Adipocyte (in vitro differentiated cells): Measurements from ENCODE around the gene LGMN.
A peak's percentile ranks its signal among the peaks of the same experiment; 100 is the strongest.
"Not testable (repeated sequence)": the region's sequence is repeated elsewhere in the genome, so short reads cannot be mapped to it uniquely, and the experiment has no call there.

Experiments used
- DNase-seq: peaks from one replicate; pipeline ENCODE4 v3.0.0-alpha.2; 2015; ENCODE audit warnings: low read depth
- H3K27me3 ChIP-seq: replicated peaks from 2 replicates; pipeline ENCODE4 v1.7.0; 2013; ENCODE audit warnings: mild to moderate bottlenecking, low read length, moderate library complexity; ENCODE audit not compliant: control insufficient read depth, insufficient read depth
- H3K36me3 ChIP-seq: 2 replicates; pipeline ENCODE4 v1.7.0; 2013; ENCODE audit warnings: low read length, mild to moderate bottlenecking, moderate library complexity; ENCODE audit not compliant: control insufficient read depth, insufficient read depth, severe bottlenecking
- H3K4me1 ChIP-seq: 2 replicates; pipeline ENCODE4 v1.7.0; 2013; ENCODE audit warnings: mild to moderate bottlenecking, low read length, moderate library complexity; ENCODE audit not compliant: control insufficient read depth, insufficient read depth
- H3K4me3 ChIP-seq: 2 replicates; pipeline ENCODE4 v1.7.0; 2013; ENCODE audit warnings: mild to moderate bottlenecking, low read length, moderate library complexity
- H3K9ac ChIP-seq: 2 replicates; pipeline ENCODE4 v1.7.0; 2013; ENCODE audit warnings: mild to moderate bottlenecking, low read length, moderate library complexity
- H3K9me3 ChIP-seq: 2 replicates; pipeline ENCODE4 v1.7.0; 2013; ENCODE audit warnings: mild to moderate bottlenecking, low read length, moderate library complexity; ENCODE audit not compliant: control insufficient read depth

The LGMN gene

DNA sequence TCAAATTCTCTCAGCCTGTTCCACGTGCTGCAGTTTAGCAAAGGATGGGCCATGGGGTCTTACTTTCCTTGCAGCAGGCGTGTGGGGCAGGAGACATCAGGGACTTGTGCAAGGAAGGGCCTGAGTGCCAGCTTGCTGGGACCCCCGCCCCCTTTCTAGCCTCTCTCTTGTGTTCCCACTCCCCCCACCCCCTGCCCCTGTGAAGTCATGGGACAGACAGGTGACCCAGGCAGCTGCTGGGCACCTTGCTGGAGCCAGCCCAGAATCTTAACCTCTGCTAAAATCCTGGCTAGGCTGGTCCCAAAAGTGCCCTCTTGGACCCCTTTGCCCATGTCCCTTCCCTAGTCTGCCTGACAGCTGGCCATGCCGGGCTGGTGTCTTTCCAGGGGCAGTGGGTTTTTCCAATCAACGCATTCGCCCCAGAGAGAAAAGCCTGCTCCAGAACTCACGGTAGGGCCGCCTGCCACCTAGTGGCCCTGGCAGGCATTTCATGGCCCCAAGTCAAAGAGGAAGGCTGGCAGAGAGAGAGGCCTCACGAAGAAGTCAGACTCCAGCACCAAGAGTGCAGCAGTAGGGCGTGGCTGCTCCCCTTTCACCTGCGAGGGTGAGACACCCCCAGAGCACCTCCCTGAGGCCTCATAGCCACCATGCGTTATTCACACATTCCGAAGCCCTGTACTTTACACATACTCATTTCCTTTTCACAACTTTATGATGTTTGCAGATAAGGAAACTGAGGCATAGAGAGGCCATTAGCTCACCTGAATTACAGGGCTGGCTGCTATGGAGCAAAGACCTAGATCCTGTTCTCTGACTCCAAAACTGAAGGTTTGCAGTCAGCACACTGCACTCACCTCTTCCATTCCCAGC lies 67.4 kb downstream of the LGMN start:
- Histone ChIP-seq H3K9ac (peak overlapping the region; percentile 51), H3K4me1 (peaks cover 5% of the 10 kb centered on the region), H3K4me3 (no peak overlapping the region), H3K36me3 (peaks cover 21% of the 10 kb centered on the region), H3K27me3 (no peaks in the 10 kb centered on the region), H3K9me3 (no peaks in the 10 kb centered on the region)
- DNase-seq, result peak; percentile 86

DNA sequence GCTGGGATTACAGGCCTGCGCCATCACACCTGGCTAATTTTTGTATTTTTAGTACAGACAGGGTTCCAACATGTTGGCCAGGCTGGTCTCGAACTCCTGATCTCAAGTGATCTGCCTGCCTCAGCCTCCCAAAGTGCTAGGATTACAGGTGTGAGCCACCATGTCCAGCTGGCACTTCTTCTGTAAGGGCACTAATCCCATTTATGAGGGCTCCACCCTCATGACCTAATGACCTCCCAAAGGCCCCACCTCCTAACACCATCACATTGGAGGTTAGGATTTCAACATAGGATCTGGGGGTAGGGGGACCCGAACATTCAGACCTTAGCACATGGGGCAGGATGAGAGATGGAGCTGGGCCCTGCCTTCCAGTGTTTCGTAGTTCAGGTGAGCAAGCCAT lies 68.1 kb downstream of the LGMN start:
- not testable (repeated sequence) for H3K27me3 ChIP-seq, H3K9me3 ChIP-seq, H3K4me3 ChIP-seq, DNase-seq, H3K4me1 ChIP-seq, H3K9ac ChIP-seq
- peaks cover 19% of the 10 kb centered on the region for H3K36me3 ChIP-seq

DNA sequence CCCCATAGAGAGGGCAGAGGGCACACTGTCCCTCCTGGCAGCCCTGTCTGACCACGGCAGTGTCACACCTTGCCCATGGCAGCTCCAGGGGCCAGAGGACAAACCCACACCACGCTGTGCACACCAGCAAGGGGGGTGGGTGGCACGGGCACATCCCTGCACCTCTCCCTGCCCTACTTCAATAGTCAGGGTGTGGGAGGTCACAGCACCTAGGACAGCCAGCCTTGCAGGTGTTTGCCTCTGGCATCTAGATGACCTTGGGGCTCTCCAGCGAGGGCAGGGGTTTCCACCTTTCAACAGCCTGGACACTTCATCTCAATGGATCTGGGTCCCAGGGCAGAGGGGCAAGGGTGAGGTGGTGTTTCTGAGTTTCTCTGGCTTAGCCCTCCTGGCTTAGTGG lies 69.2 kb downstream of the LGMN start:
- peaks cover 5% of the 10 kb centered on the region for H3K4me1 ChIP-seq
- no peaks in the 10 kb centered on the region for H3K9me3 ChIP-seq
- no peak overlapping the region for H3K9ac ChIP-seq
- H3K4me3 ChIP-seq, result no peak overlapping the region
- DNase-seq, result no peak
- no peaks in the 10 kb centered on the region for H3K27me3 ChIP-seq
- peaks cover 19% of the 10 kb centered on the region for H3K36me3 ChIP-seq

DNA sequence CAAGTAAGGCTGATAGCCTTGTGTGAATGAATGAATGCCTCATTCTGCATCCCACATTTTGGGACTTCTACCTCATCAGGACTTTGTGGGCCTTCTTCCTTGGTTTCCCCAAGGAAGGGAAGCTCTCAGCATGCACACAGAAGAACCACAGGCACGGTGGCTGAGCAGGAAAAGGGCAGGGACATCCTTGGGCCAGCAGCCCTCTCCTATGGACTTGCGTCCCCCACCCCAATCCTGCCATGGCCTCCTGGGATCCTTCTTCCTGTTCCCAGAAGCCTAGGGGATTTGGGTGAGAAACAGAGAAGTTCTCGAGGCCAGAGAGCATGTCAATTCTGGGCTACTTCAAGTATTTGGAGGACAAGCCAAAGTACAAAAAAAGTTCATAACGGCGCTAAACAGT lies 69.7 kb downstream of the LGMN start:
- H3K4me3 ChIP-seq, result no peak overlapping the region
- H3K27me3 ChIP-seq, result no peaks in the 10 kb centered on the region
- DNase-seq, result no peak
- no peaks in the 10 kb centered on the region for H3K9me3 ChIP-seq
- peaks cover 21% of the 10 kb centered on the region for H3K36me3 ChIP-seq
- peaks cover 5% of the 10 kb centered on the region for H3K4me1 ChIP-seq
- H3K9ac ChIP-seq, result no peak overlapping the region

DNA sequence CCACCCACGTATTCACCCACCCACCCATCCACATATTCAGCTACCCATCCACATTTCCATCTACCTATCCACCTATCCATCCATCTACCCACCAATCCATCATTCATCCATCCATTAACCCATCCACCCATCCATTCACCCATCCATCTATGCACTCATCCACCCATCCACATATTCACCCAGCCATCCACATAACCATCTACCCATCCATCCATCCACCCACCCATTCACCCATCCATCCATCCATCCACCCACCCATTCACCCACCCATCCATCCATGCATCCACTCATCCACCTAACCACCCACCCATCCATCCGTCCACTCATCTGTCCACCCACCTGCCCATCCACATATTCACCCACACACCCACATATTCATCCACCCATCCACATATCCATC lies 70.5 kb downstream of the LGMN start:
- no peak for DNase-seq
- no peak overlapping the region for H3K9ac ChIP-seq
- peaks cover 23% of the 10 kb centered on the region for H3K36me3 ChIP-seq
- H3K4me3 ChIP-seq, result no peak overlapping the region
- no peaks in the 10 kb centered on the region for H3K27me3 ChIP-seq
- H3K9me3 ChIP-seq, result no peaks in the 10 kb centered on the region
- H3K4me1 ChIP-seq, result peaks cover 5% of the 10 kb centered on the region

DNA sequence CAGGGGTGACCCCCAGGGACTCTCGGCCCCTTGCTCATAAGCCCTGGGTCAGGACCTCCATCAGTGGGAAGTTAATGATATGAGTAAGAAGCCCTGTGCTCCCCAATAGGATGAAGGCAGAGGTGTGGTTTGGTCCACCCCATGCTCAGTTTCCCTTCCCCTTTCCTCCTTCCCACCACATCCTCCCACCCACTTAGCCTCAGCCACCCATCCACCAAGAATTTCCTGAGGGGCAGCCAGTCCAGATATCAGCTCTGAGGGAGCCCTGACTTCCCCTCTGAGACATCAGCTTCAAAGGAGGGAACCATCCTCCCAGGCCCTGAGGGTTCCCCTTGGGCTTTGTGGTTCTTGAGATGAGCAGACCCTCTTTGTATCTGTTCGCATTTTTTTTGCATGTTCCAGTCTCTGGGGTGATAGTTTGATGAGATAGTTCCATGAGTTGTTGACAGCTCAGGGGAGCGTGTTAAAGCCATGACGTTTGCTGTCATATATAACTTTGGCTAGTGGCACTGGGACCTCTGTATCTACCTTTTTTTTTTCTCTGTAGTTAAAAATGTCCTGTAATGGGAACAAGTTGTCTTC lies 71.2 kb downstream of the LGMN start:
- no peak overlapping the region for H3K4me3 ChIP-seq
- H3K9ac ChIP-seq, result no peak overlapping the region
- peaks cover 5% of the 10 kb centered on the region for H3K4me1 ChIP-seq
- DNase-seq, result no peak
- H3K27me3 ChIP-seq, result no peaks in the 10 kb centered on the region
- H3K36me3 ChIP-seq, result peaks cover 23% of the 10 kb centered on the region
- no peaks in the 10 kb centered on the region for H3K9me3 ChIP-seq

DNA sequence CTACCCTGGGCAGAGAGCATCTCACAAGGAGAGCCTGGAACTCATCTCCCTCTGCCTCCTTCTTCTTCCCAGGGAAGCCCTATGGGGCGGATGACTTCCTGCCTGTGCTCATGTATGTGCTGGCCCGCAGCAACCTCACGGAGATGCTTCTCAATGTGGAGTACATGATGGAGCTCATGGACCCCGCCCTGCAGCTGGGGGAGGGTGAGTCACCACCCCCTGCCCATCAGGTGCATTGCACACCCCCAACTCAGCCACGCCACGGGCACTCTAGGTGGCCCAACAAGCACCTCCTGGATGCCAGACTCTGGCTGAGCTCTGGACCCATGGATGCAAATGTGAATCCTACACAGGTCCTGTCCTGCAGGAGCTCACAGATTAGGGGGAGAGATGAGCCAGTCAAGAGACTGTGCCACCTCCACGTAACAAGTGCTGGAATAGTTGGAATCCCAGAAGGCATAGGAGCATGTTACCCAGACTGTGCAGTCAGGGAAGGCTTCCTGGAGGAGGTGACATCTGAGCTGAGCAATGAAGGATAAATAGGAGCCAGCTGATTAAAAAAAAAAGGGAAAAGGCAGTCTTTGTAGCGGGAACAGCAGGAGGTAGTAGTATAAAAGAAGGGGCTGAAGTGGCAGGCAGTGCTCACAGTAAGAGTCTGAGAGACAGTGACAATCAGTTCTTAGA lies 71.9 kb downstream of the LGMN start:
- Histone ChIP-seq H3K36me3 (peaks cover 23% of the 10 kb centered on the region), H3K4me1 (peaks cover 5% of the 10 kb centered on the region), H3K4me3 (no peak overlapping the region), H3K27me3 (no peaks in the 10 kb centered on the region), H3K9me3 (no peaks in the 10 kb centered on the region), H3K9ac (no peak overlapping the region)
- DNase-seq, result no peak

DNA sequence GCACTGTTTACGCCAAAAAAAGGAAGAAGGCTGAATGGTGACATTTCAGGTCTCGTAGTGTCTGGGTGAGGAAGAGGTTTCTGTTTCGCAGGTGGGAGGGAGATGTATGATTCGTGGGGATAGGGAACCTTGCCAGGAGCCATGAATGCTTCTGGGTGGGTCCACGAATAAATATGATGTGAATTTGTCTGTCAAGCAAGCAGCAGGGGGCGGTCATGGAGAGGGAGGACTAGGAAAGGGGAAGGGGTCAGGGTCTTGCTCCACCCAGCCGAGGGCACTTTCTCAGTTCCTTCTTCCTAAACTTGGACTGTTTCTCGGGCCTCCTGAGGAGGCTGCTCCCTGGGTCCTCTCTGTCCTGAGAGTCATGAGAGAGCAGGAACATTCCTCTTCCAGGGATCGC lies 72.5 kb downstream of the LGMN start:
- no peak overlapping the region for H3K9ac ChIP-seq
- H3K4me1 ChIP-seq, result peaks cover 1% of the 10 kb centered on the region
- no peak overlapping the region for H3K4me3 ChIP-seq
- peaks cover 23% of the 10 kb centered on the region for H3K36me3 ChIP-seq
- no peaks in the 10 kb centered on the region for H3K27me3 ChIP-seq
- no peaks in the 10 kb centered on the region for H3K9me3 ChIP-seq
- DNase-seq, result no peak

DNA sequence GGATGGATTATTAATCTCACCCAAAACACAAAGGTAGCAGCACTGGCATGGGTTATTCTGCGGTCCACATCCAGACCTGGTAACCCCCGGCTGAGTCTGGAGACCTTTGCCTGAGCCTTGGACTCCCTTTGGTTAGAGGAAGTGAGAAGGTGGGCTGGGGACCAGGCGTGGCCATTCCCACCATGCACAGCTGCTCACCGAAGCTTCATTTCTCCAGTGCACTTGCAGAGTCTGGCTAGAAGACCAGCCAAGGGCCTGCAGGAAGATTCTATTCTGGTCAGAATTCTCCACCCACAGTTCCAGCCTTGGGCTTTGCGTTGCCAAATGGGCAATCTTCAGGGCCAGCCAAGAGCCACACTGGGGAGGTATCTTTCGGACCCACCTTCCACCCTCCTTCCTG lies 73.0 kb downstream of the LGMN start:
- peaks cover 23% of the 10 kb centered on the region for H3K36me3 ChIP-seq
- no peak for DNase-seq
- H3K4me1 ChIP-seq, result peaks cover 7% of the 10 kb centered on the region
- no peaks in the 10 kb centered on the region for H3K9me3 ChIP-seq
- H3K9ac ChIP-seq, result no peak overlapping the region
- H3K27me3 ChIP-seq, result no peaks in the 10 kb centered on the region
- no peak overlapping the region for H3K4me3 ChIP-seq

DNA sequence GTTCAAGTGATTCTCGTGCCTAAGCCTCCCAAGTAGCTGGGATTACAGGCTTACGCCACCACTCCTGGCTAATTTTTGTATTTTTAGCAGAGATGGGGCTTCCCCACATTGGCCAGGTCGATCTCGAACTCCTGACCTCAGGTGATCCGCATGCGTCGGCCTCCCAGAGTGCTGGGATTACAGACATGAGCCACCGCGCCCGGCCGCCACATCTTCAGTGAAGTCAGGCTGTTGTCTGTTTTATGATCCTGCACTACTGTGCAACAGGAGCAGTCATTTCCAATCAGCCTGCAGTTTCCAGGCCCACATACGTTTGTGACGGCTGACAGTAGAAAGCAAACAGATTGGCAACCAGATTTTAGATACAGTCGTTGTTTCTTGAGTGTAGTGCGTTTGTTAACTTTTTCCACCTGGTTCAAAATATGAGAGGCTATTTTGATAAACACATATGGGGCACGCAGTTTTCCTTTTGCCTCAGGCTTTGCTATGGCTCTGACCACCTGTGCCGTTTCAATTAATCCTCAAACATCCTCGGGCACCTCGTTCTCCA lies 74.8 kb downstream of the LGMN start:
- Histone ChIP-seq H3K27me3 (no peaks in the 10 kb centered on the region), H3K4me1 (peaks cover 12% of the 10 kb centered on the region), H3K9ac (no peak overlapping the region), H3K36me3 (peaks cover 21% of the 10 kb centered on the region), H3K4me3 (no peak overlapping the region), H3K9me3 (no peaks in the 10 kb centered on the region)
- DNase-seq, result no peak

DNA sequence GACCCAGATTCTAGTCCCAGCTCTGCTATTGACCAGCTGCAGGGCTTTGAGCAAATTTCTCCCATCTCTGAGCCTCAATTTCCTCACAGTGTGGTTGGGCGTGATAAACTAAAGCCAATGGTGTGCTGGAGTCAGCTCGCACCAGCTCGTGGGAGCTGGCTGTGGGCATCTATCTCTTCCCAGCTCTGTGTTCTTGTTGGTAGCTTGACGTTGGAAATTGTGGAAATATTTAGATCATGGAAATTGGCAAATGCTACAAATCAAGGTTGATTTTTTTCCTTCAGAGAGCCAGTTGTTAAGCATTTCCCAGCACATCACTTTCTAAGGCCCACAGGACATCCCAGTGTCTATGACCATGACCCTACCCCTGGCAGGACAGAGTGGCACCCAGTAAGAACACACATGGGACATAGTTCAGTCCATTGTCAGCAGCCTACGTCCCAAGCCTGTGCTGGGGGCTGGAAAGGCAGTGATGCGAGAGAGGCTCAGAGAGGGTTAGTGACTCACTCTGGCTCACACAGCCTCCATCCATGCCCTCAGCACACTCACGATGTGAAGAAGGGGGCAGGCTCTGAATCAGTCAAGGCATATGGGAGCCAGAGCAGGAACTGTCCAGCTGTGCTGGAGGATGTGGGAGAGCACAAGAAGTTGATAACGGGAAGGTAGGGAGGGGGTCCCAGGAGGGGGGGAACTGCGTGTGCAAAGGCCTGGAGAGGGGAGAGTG lies 77.6 kb downstream of the LGMN start:
- Histone ChIP-seq H3K4me1 (peaks cover 12% of the 10 kb centered on the region), H3K9ac (peak overlapping the region; percentile 32), H3K27me3 (no peaks in the 10 kb centered on the region), H3K4me3 (no peak overlapping the region), H3K9me3 (no peaks in the 10 kb centered on the region), H3K36me3 (peaks cover 7% of the 10 kb centered on the region)
- peak; percentile 2 for DNase-seq
